GM13976 (cell line): ENCODE results near the gene ATP7B.

Experiments used
- DNase-seq: peaks from one replicate; pipeline ENCODE4 v3.0.0; 2012; ENCODE audit warnings: low spot score
- CTCF ChIP-seq: IDR thresholded peaks from 2 replicates; pipeline ENCODE4 v1.5.1; 2012; ENCODE audit warnings: borderline replicate concordance, mild to moderate bottlenecking; ENCODE audit not compliant: insufficient read depth; ENCODE audit errors: extremely low read depth, missing control alignments, control extremely low read depth
- in situ Hi-C: fragments of 300-500 bp; cut with MboI; formaldehyde crosslinking; loops from one replicate; pipeline ENCODE4 v1.12.0; 2022; ENCODE audit warnings: low sequenced_read_pairs, mixed read lengths, inconsistent platforms; ENCODE audit not compliant: unreplicated experiment

Gene ATP7B

GRCh38 chr13:51925865-51926527 lies 85.3 kb downstream of the ATP7B start:
- DNase-seq, result no peak
- no peak for TF ChIP-seq CTCF
- in situ Hi-C loops, result no loop called here

GRCh38 chr13:51924756-51925544 lies 86.3 kb downstream of the ATP7B start:
- in situ Hi-C loops, result no loop called here
- no peak for DNase-seq
- no peak for TF ChIP-seq CTCF

DNA sequence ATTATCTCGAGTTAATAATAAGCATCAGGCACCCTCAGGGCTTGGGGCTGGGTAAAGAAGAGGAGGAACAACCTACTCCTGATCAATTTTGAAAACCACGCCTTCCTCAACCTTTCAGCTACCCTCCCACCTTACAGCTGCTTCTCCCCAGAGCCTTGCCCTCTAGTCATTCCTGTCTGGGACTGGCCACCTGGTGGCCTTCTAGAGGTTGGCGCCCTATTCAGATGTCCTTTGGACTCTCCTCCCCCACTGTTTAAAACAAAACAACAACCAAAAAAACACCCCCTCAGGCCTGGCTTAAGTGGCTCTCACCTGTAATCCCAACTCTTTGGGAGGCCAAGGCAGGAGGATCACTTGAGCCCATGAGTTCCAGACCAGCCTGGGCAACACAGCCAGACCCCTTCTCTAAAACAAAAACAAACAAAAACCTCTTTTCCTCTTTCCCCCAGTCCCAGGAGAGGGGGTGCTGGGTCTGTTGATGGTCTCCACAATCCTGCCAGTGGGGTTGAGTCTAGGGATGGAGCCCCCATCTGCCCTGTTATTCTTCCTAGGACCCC lies 87.2 kb downstream of the ATP7B start:
- in situ Hi-C loops, result no loop called here
- DNase-seq, result no peak
- TF ChIP-seq CTCF, result no peak

DNA sequence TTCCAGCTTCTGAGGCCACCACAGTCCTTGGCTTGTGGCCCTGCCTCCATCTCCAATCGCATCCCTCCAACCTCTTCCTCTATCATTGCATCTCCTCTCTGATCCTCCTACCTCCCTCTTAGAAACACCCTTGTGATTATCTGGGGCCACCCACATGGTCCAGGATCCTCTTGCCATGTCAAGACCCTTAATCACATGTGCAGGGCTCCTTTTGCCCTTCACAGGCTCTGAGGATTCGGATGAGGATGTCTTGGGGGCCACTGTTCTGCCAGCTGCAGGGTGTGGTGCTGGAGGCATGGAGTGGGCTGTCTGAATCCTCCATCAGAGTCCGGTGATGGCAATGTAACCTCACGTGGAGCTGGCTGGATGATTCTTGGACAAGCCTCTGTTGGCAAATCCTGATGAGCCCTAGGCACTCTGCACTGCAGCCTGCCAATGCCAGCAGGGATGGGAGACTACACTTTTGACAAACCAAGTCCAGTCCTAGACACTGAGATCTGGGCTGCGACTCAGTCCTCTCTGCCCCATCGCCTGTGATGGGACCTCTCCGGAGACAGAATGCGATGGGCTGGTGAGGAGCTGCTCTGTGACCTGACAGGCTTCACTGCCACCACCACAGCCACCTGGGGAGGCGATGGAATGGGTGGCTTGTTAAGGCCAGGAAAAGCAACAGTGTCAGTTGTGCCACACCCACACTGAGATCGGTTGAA lies 88.3 kb downstream of the ATP7B start:
- in situ Hi-C loops, result no loop called here
- TF ChIP-seq CTCF, result no peak
- no peak for DNase-seq

DNA sequence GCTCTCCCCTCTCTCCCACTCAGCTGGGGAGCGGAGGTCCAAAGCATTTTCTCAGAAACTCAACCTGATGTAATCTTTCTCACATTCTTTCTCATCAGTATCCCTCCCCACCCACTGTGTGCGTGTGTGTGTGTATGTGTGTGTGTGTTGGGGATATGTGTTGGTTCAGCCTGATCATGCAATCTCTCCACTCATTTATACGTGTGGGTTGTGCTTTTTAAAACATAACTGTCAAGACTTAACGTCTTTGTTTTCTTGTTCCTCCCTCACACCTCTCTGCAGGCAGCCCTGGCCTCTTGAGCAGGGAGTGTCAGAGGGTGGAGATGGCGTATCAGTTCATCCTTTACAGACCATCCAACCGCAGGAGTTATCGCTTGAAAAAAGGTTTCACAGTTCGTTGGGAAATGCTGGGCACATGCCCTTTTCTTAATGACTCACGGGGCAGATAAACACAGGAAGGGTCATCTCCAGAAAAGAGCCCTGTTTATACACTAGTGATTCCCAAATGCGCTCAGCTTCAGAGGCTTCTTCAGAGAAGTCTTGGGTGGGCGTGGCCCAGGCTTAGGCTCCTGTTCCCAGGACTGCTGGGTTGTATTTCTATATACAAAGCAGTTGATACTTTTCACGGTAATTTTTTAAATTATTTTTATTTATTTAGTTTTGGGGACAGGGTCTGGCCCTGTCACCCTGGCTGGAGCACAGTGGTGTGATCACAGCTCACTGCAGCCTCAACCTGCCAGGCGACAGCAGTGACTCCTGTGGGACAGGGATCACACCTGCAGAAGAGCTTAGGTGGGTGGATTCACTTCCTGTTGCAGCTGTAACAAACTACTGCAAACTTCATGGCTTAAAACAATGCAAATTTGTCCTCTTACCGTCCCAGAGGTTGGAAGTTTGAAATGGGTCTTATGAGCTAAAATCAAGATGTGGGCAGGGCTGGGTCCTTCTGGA lies 89.2 kb downstream of the ATP7B start:
- no peak for DNase-seq
- TF ChIP-seq CTCF, result no peak
- in situ Hi-C loops, result no loop called here
